H1 (cell line): ENCODE data around the gene TUBB1. TPM values are rescaled to one million over a fixed set of nuclear protein-coding genes. Genes with fewer than 3 reads are reported as not detected.

Source experiments
- CTCF ChIP-seq, 3 experiments: IDR thresholded peaks; 1 replicate in 2 of 3; 2 replicates in 1 of 3; pipeline versions ENCODE4 v1.5.1 to v1.6.1; 2011; ENCODE audit warnings: low read length in 3 of 3, mild to moderate bottlenecking in 3 of 3, inconsistent platforms in 2 of 3, low read depth in 1 of 3, moderate library complexity in 1 of 3; ENCODE audit not compliant: insufficient read depth in 1 of 3; ENCODE audit errors: control extremely low read depth in 1 of 3
- KDM4A ChIP-seq: IDR thresholded peaks from one replicate; pipeline ENCODE4 v1.7.1; 2012; ENCODE audit warnings: low read depth, mild to moderate bottlenecking, moderate library complexity, low read length, inconsistent platforms; ENCODE audit not compliant: severe bottlenecking
- MAX ChIP-seq: IDR thresholded peaks from 2 replicates; pipeline ENCODE4 v1.6.1; 2012; ENCODE audit warnings: inconsistent platforms
- SIRT6 ChIP-seq: IDR thresholded peaks from one replicate; pipeline ENCODE4 v1.7.1; 2012; ENCODE audit warnings: low read length, inconsistent platforms
- TCF12 ChIP-seq: IDR thresholded peaks from 2 replicates; pipeline ENCODE4 v1.6.1; 2011; ENCODE audit warnings: low read depth, mild to moderate bottlenecking, low read length
- polyA plus RNA-seq, 7 experiments: library from polyadenylated mRNA; depleted of rRNA in 3 of 7; stranded (reverse) in 5 of 7; unstranded in 2 of 7; fragments of >200 nt in 5 of 7; fragments of 200-250 nt in 2 of 7; gene quantifications; 1 replicate in 5 of 7; 2 replicates in 1 of 7; 4 replicates in 1 of 7; pipeline versions ENCODE4 v1.2.1 to v1.2.3, GENCODE V29; 2011 to 2013; ENCODE audit warnings: missing spikeins in 2 of 7, mixed read lengths in 2 of 7
- total RNA-seq: library from RNA; stranded (reverse); fragmentation: NEBNext Ultra II Directional; extraction: Animal tissue kit (Norgen Biotek cat#: 25700); gene quantifications from 2 replicates; pipeline ENCODE4 v1.2.1, GENCODE V29; 2021

TUBB1 gene
- total and polyA plus RNA-seq, 2 of the 8 experiments (the other 6 are each of a cell fraction or from before 2014, with no cell fraction given): not detected

- TF ChIP-seq CTCF (IDR thresholded peaks at IDR 0.05; ENCODE audit: control extremely low read depth in 1 of 3, insufficient read depth in 1 of 3, low read depth in 1 of 3, low read length in 3 of 3) (no peak), MAX (no peak), KDM4A (no peak), TCF12 (no peak), SIRT6 (no peak)
- TF ChIP-seq, all 59 proteins: peak for 0
Measured at GRCh38 chr20:59001068-59001448, 18.2 kb upstream of the TUBB1 start (continued).
